ENCODE data around the gene PGM5.
"Not testable (repeated sequence)": the region's sequence is repeated elsewhere in the genome, so short reads cannot be mapped to it uniquely, and the experiment has no call there.

Gene PGM5

DNA sequence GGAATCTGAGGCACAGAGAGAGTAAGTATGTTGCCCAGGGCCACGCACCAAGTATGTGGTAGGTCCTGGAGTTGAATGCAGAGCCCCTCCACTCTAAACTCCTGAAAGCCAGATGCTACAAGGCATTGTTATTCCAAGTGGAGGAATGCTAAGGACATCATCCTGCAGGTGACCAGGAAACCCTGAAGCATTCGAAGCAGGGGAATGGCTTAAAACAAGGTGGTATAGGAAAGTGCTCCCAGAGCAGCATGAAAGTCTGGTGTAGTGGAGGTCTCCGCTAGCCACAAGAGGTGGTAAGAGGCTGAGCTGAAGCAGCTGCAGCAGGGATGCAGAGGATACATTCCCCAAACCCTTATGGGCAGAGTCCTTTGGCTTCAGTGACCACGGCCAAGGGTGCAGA is 27.3 kb upstream of the PGM5 start:
- CTCF ChIA-PET; H3K27ac ChIP-seq (ENCODE audit: extremely low read depth, low read depth, low read length); POLR2A ChIA-PET; H3K9me3 ChIP-seq (ENCODE audit: control insufficient read depth, insufficient read depth, low read depth, low read length); H3K36me3 ChIP-seq (ENCODE audit: control insufficient read depth in 2 of 2, insufficient read depth in 1 of 2, low read length in 2 of 2); H3K4me3 ChIP-seq (ENCODE audit: low read depth, low read length); H3K4me1 ChIP-seq (ENCODE audit: control insufficient read depth, insufficient read depth, low read length): not testable (repeated sequence)

DNA sequence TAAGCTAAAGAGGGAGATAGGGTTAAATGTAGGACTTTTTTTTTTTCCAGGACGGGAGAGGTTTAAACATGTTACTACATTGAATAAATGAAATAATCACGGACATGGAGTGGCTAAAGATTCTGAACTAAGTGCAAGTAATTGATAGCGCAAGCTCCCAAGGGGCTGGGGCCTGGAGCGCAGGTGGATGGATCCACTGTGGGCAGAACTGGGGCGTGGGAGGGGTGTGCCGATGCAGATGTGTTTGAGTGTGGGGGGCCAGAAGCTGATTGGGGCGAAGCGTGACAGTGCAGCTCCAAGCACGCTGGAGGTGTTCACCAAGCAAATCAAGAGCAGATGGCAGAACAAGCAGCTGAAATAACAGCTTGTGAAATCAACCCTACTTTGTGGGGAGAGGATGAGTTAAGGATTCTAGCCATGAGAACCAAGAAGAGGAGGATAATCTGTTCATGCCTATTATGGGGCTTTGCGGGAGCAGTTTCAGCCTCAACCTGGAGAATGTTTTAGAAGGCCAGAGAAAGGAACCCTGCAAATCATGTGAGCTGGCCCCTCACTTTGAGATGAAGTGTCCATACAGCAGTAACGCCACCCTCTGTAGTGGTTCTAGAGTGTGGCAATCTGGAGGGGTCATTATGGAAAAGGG is 25.8 kb upstream of the PGM5 start:
- POLR2A ChIA-PET; H3K4me1 ChIP-seq (ENCODE audit: control insufficient read depth, insufficient read depth, low read length); H3K27ac ChIP-seq (ENCODE audit: extremely low read depth, low read depth, low read length); H3K36me3 ChIP-seq (ENCODE audit: control insufficient read depth in 2 of 2, insufficient read depth in 1 of 2, low read length in 2 of 2); CTCF ChIA-PET; H3K4me3 ChIP-seq (ENCODE audit: low read depth, low read length); H3K9me3 ChIP-seq (ENCODE audit: control insufficient read depth, insufficient read depth, low read depth, low read length): not testable (repeated sequence)

DNA sequence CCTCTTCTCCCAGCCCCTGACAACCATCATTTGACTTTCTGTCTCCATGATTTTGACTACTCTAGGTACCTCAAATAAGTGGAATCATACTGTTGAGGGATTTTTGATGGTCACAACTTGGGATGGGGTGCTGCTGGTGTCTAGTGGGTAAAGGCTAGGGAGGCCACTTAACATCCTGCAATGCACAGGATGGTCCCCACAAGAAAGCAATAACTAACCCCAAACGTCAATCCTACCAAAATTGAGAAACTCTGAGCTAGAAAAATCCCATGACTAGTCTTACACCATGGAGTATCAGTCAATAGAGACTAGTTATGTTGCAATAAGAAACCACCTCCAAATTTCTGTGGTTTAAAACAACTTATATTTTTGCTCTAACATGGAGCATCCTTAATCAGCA is 24.3 kb upstream of the PGM5 start:
- POLR2A ChIA-PET; H3K36me3 ChIP-seq (ENCODE audit: control insufficient read depth in 2 of 2, insufficient read depth in 1 of 2, low read length in 2 of 2); CTCF ChIA-PET; H3K4me1 ChIP-seq (ENCODE audit: control insufficient read depth, insufficient read depth, low read length); H3K9me3 ChIP-seq (ENCODE audit: control insufficient read depth, insufficient read depth, low read depth, low read length); H3K27ac ChIP-seq (ENCODE audit: extremely low read depth, low read depth, low read length); H3K4me3 ChIP-seq (ENCODE audit: low read depth, low read length): not testable (repeated sequence)

DNA sequence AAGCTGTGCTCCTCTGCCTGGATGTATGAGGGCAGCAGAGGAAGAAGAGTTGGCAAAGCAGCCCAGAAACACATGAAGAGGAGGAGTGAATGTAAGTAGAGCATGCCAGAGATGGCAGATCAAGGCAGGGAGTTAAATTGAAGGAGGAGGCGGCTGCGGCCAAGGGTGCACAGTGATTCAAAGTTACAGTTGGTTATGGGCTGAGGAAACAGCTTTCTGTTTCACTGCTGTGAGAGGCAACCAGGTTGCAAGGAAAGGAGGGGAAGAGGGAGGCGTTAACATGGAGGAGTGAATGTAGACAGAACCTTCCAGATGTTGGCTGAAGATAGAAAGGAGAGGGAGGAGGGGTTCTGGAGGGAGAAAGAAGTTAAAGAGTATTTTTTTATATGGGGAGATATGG is 20.5 kb upstream of the PGM5 start:
- H3K36me3 ChIP-seq (ENCODE audit: control insufficient read depth in 2 of 2, insufficient read depth in 1 of 2, low read length in 2 of 2); POLR2A ChIA-PET; CTCF ChIA-PET: not testable (repeated sequence)

DNA sequence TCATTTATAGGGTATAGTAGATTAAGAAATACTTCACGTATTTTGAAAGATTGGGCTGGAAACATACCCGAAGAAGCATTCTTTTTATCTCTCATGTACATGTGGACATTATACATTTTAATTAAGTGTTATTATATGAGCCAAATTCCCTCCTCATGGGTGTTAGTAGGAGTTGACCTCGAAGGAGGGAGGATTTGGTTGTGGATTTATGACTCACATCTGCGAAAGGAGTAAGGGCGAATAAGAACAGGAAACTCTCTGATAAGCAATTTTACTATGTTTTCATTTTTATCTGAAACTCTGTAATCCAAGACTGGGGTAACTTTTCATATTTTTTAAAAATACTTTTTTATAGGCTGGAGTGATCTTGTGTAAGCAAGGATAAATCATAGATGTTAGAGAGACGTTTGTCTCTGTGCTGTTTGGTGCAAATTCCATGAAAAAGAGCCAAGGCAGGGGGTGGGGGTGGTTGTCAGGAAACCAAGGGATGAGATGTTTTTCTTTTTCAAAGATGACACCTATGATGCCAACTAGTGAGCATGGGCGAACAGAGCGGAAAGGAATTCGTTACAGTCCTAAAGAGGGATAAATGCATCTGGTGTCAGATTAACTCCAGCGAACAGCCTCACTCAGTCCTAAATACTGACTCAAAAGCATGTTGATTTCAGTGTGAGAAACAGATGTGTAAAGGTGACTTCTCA is 19.6 kb upstream of the PGM5 start:
- POLR2A ChIA-PET; H3K27ac ChIP-seq (ENCODE audit: extremely low read depth, low read depth, low read length); CTCF ChIA-PET; H3K36me3 ChIP-seq (ENCODE audit: control insufficient read depth in 2 of 2, insufficient read depth in 1 of 2, low read length in 2 of 2); H3K4me3 ChIP-seq (ENCODE audit: low read depth, low read length); H3K9me3 ChIP-seq (ENCODE audit: control insufficient read depth, insufficient read depth, low read depth, low read length); H3K4me1 ChIP-seq (ENCODE audit: control insufficient read depth, insufficient read depth, low read length): not testable (repeated sequence)

More for the DNA sequence above, 20.5 kb upstream of the PGM5 start:
- not testable (repeated sequence) for H3K27ac ChIP-seq (ENCODE audit: extremely low read depth, low read depth, low read length); H3K9me3 ChIP-seq (ENCODE audit: control insufficient read depth, insufficient read depth, low read depth, low read length); H3K4me1 ChIP-seq (ENCODE audit: control insufficient read depth, insufficient read depth, low read length); H3K4me3 ChIP-seq (ENCODE audit: low read depth, low read length)

DNA sequence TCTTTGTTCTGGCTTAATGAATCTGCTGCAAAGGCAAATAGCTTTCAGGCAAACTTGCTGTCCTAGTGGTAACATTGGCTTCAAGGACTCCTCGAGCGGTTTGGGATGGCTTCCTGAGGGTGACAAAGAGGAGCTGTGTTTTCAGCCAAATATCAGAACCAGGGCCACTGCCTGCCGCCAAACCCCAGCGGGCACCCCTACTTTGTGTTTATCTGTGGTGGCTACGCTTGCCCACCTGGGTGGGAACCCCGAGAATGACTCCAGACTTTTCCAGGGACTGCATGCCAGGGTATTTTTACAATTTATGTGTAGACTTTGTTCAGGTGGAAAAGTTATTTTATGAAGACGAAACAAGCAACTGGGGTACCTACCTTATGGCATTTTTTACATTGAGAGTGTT is 18.4 kb upstream of the PGM5 start:
- H3K9me3 ChIP-seq (ENCODE audit: control insufficient read depth, insufficient read depth, low read depth, low read length); H3K36me3 ChIP-seq (ENCODE audit: control insufficient read depth in 2 of 2, insufficient read depth in 1 of 2, low read length in 2 of 2); CTCF ChIA-PET; POLR2A ChIA-PET; H3K4me1 ChIP-seq (ENCODE audit: control insufficient read depth, insufficient read depth, low read length); H3K4me3 ChIP-seq (ENCODE audit: low read depth, low read length); H3K27ac ChIP-seq (ENCODE audit: extremely low read depth, low read depth, low read length): not testable (repeated sequence)

DNA sequence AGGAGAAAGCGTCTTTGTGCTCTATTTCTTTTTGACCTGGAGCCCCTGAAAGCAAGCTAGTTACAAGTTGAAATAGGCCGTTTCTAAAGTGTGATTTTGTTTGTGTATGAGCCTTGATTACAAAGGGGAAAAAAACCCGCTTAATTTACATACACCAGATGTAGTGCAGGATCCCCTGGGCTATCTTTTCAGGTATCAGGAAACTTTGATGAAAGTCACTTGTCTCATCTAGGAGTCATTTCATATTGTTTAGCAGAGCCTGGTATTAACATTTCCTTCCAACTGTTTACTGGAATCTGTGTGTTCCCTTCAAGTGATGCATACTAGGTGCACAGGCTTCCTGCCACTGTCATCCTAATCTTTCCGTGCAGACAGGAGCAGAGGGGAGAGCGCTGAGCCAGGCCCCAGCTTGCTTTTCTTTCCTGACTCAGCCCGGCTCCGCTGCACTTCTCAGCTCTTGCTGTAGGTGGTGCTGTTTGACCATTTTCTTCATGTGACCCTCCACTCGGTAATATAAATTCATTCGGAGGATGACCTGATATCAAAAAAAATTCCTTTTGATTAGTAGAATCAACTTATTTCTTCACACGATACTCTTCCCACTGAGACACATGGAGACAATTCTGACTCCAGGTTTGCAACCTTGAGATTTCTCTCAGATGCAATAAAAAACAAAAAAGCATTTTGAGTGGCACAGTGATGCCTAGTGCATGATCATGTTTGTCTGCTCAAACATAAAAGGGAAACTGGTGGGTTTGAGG is 14.0 kb upstream of the PGM5 start:
- H3K4me3 ChIP-seq (ENCODE audit: low read depth, low read length); H3K9me3 ChIP-seq (ENCODE audit: control insufficient read depth, insufficient read depth, low read depth, low read length); H3K27ac ChIP-seq (ENCODE audit: extremely low read depth, low read depth, low read length); H3K36me3 ChIP-seq (ENCODE audit: control insufficient read depth in 2 of 2, insufficient read depth in 1 of 2, low read length in 2 of 2); H3K4me1 ChIP-seq (ENCODE audit: control insufficient read depth, insufficient read depth, low read length); POLR2A ChIA-PET: not testable (repeated sequence)
- CTCF ChIA-PET = interaction anchor here (1.1 to 1.2 kb wide), 3 partner anchors 163 to 172 kb away, joined by 3 to 17 read pairs (median 3); no protein-coding TSS in a partner anchor

DNA sequence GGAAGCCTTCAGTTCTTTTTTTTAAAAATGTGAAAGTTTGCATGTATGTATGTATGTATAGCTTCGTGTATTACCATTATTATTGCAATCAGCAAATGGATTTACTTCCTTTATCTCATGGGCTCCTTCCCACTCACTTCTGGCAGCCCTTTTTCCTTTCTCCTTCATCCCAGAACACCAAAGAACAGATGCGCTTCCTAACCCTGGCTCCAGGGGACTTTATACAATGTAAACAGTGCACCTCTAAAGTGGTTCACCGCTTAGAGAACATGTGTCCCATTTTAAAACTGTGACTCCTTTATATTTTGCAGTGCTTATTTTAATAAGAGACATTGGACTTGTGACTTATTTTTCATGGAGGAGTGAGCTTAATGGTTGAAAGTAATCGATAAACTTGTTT is 13.2 kb upstream of the PGM5 start:
- CTCF ChIA-PET = interaction anchor here (0.6 to 1.2 kb wide), 7 partner anchors 162 to 397 kb away, joined by 3 to 17 read pairs (median 5); no protein-coding TSS in a partner anchor
- POLR2A ChIA-PET; H3K27ac ChIP-seq (ENCODE audit: extremely low read depth, low read depth, low read length); H3K9me3 ChIP-seq (ENCODE audit: control insufficient read depth, insufficient read depth, low read depth, low read length); H3K36me3 ChIP-seq (ENCODE audit: control insufficient read depth in 2 of 2, insufficient read depth in 1 of 2, low read length in 2 of 2); H3K4me1 ChIP-seq (ENCODE audit: control insufficient read depth, insufficient read depth, low read length); H3K4me3 ChIP-seq (ENCODE audit: low read depth, low read length): not testable (repeated sequence)

DNA sequence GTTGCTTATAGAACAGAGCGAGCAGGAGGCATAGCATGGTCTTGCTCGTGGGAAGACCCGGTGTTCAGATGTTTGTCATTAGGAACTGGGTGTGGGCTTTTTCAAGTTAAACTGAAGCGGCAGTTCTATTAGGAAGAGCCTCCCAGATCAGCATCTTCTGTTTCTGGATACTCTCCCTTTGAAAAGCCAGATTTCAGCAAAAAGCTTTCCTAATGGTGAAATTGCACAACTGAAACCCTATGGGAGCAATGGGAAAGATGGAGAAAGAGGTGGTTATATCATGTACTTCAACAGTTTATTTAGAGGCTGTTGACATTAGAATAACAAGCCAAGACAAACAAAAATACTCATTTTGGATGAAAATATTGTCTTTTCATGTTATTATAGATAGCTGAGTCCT is 12.4 kb upstream of the PGM5 start:
- H3K4me3 ChIP-seq (ENCODE audit: low read depth, low read length); H3K4me1 ChIP-seq (ENCODE audit: control insufficient read depth, insufficient read depth, low read length); CTCF ChIA-PET; H3K27ac ChIP-seq (ENCODE audit: extremely low read depth, low read depth, low read length); POLR2A ChIA-PET; H3K36me3 ChIP-seq (ENCODE audit: control insufficient read depth in 2 of 2, insufficient read depth in 1 of 2, low read length in 2 of 2); H3K9me3 ChIP-seq (ENCODE audit: control insufficient read depth, insufficient read depth, low read depth, low read length): not testable (repeated sequence)

DNA sequence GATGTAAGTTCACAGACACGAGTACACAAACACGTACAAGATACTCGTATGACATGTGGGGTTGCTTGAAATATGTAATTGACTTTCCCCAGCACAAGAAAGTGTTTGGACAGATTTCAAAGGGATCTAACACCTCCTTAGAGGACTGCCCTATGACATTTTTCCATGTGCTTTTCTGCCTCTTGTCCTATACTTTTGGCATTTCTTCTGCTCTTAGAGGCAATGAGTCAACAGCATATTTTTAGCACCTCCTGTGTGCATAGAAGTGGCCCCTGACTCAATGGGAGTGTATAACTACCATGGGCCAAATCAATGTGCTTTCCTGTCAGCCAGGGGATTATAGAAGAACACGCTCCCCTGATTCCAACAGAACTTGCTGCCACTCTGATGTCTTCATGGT is 4.7 kb upstream of the PGM5 start:
- POLR2A ChIA-PET; H3K27ac ChIP-seq (ENCODE audit: extremely low read depth, low read depth, low read length); H3K4me3 ChIP-seq (ENCODE audit: low read depth, low read length); H3K9me3 ChIP-seq (ENCODE audit: control insufficient read depth, insufficient read depth, low read depth, low read length); H3K36me3 ChIP-seq (ENCODE audit: control insufficient read depth in 2 of 2, insufficient read depth in 1 of 2, low read length in 2 of 2); CTCF ChIA-PET; H3K4me1 ChIP-seq (ENCODE audit: control insufficient read depth, insufficient read depth, low read length): not testable (repeated sequence)

DNA sequence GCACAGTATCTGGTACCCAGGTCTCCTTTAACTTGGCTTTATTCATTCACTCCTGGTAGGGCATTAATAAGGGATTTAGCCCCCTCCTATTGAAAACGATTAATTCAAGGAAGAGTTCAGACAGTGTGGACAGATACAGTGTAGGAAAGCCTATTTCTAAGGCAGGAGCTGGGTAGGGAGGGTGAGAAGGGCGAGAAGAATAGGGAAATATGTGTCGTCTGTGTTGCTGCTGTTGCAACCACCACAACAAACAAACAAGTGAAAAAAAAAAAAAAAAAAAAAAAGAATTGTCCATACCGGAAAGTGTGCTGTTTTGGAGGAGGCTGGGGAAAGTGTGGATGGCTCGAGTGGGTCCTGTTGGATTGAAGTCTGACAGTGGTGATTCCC is 425 bp upstream of the PGM5 start:
- H3K4me1 ChIP-seq (ENCODE audit: control insufficient read depth, insufficient read depth, low read length); H3K36me3 ChIP-seq (ENCODE audit: control insufficient read depth in 2 of 2, insufficient read depth in 1 of 2, low read length in 2 of 2); H3K27ac ChIP-seq (ENCODE audit: extremely low read depth, low read depth, low read length); POLR2A ChIA-PET; CTCF ChIA-PET; H3K9me3 ChIP-seq (ENCODE audit: control insufficient read depth, insufficient read depth, low read depth, low read length); H3K4me3 ChIP-seq (ENCODE audit: low read depth, low read length): not testable (repeated sequence)
